Amniotic stem cell (primary cell): ENCODE data around the gene SPATA21.

Experiments
- DNase-seq: peaks from one replicate; lab custom pipeline; 2025; lab: John Stamatoyannopoulos, UW

SPATA21 gene

GRCh38 chr1:16450863-16451481 lies 13.7 kb upstream of the SPATA21 start:
- DNase-seq, result no peak

GRCh38 chr1:16449666-16450065 lies 12.4 kb upstream of the SPATA21 start:
- no peak for DNase-seq

GRCh38 chr1:16449065-16449464 lies 11.8 kb upstream of the SPATA21 start:
- no peak for DNase-seq

- DNase-seq, result no peak
Measured at GRCh38 chr1:16447641-16448040, 10.4 kb upstream of the SPATA21 start.

- no peak for DNase-seq
Measured at GRCh38 chr1:16446116-16446515, 8.9 kb upstream of the SPATA21 start.

- DNase-seq, result no peak
Measured at GRCh38 chr1:16445052-16445451, 7.8 kb upstream of the SPATA21 start.

- DNase-seq, result no peak
Measured at GRCh38 chr1:16443975-16444770, 6.9 kb upstream of the SPATA21 start.

- DNase-seq, result no peak
Measured at GRCh38 chr1:16442941-16443340, 5.7 kb upstream of the SPATA21 start.

- no peak for DNase-seq
Measured at GRCh38 chr1:16442265-16442664, 5.0 kb upstream of the SPATA21 start.

GRCh38 chr1:16441282-16441665 lies 4.0 kb upstream of the SPATA21 start:
- no peak for DNase-seq

GRCh38 chr1:16440470-16441281 lies 3.5 kb upstream of the SPATA21 start, which contains the start of gene NECAP2:
NECAP2 (plus strand) TSS chr1:16440724; CDS start chr1:16440762, 38 bp downstream.
- peak; percentile 80 for DNase-seq

- DNase-seq, result no peak
Measured at GRCh38 chr1:16440131-16440469, 2.9 kb upstream of the SPATA21 start.

- no peak for DNase-seq
Measured at GRCh38 chr1:16438924-16439323, 1.7 kb upstream of the SPATA21 start.

- no peak for DNase-seq
Measured at GRCh38 chr1:16438516-16438915, 1.3 kb upstream of the SPATA21 start.

GRCh38 chr1:16434501-16434900 lies 2.7 kb downstream of the SPATA21 start:
- DNase-seq, result no peak

- DNase-seq, result no peak
Measured at GRCh38 chr1:16434007-16434406, 3.2 kb downstream of the SPATA21 start.

- no peak for DNase-seq
Measured at GRCh38 chr1:16433030-16433429, 4.2 kb downstream of the SPATA21 start.

GRCh38 chr1:16430606-16431005 lies 6.6 kb downstream of the SPATA21 start:
- no peak for DNase-seq

- DNase-seq, result no peak
Measured at GRCh38 chr1:16425125-16426025, 11.8 kb downstream of the SPATA21 start.

GRCh38 chr1:16422041-16422440 lies 15.2 kb downstream of the SPATA21 start:
- no peak for DNase-seq

- no peak for DNase-seq
Measured at GRCh38 chr1:16421201-16421600, 16.0 kb downstream of the SPATA21 start.
